Endothelial cell of hepatic sinusoid (primary cell): Measurements from ENCODE around the gene SPRN.

Experiments
- in situ Hi-C: cut with HindIII; loops from 2 replicates; pipeline ENCODE4 v1.10.0; 2017; ENCODE audit warnings: low sequenced_read_pairs

SPRN gene

GRCh38 chr10:133457100-133457841 lies 32.8 kb upstream of the SPRN start:
- in situ Hi-C loops: no loop called here

GRCh38 chr10:133456041-133456951 lies 31.9 kb upstream of the SPRN start:
- in situ Hi-C loops: no loop called here

GRCh38 chr10:133455611-133456031 lies 31.2 kb upstream of the SPRN start:
- in situ Hi-C loops: no loop called here

- in situ Hi-C loops: no loop called here
Measured at GRCh38 chr10:133455196-133455595, 30.8 kb upstream of the SPRN start.

GRCh38 chr10:133454204-133454893 lies 29.9 kb upstream of the SPRN start:
- in situ Hi-C loops: no loop called here

GRCh38 chr10:133453516-133454203 lies 29.2 kb upstream of the SPRN start, which contains the start of gene SCART1:
SCART1 (plus strand) TSS chr10:133453945; CDS start chr10:133453998, 53 bp downstream.
- in situ Hi-C loops: no loop called here

GRCh38 chr10:133452453-133452852 lies 28.0 kb upstream of the SPRN start:
- in situ Hi-C loops: no loop called here

- in situ Hi-C loops: no loop called here
Measured at GRCh38 chr10:133451346-133451745, 26.9 kb upstream of the SPRN start.

GRCh38 chr10:133448120-133448519 lies 23.7 kb upstream of the SPRN start:
- in situ Hi-C loops: no loop called here

GRCh38 chr10:133446979-133447378 lies 22.6 kb upstream of the SPRN start:
- in situ Hi-C loops: no loop called here

GRCh38 chr10:133445751-133446708 lies 21.6 kb upstream of the SPRN start:
- in situ Hi-C loops: no loop called here

GRCh38 chr10:133445268-133445732 lies 20.9 kb upstream of the SPRN start:
- in situ Hi-C loops: no loop called here

GRCh38 chr10:133444342-133445267 lies 20.2 kb upstream of the SPRN start:
- in situ Hi-C loops: no loop called here

GRCh38 chr10:133442967-133443924 lies 18.8 kb upstream of the SPRN start:
- in situ Hi-C loops: no loop called here

GRCh38 chr10:133442191-133442966 lies 18.0 kb upstream of the SPRN start:
- in situ Hi-C loops: no loop called here

- in situ Hi-C loops: no loop called here
Measured at GRCh38 chr10:133441780-133442179, 17.4 kb upstream of the SPRN start.
